GM19023 (cell line): Measurements from ENCODE around the gene GDF7.
"Not testable (repeated sequence)": the region's sequence is repeated elsewhere in the genome, so short reads cannot be mapped to it uniquely, and the experiment has no call there.

Source experiments
- ATAC-seq: cut with Tn5 transposase; IDR thresholded peaks from one replicate; pipeline ENCODE4 v1.9.1; 2021; ENCODE audit warnings: mild to moderate bottlenecking, moderate library complexity; ENCODE audit not compliant: unreplicated experiment

GDF7 gene

GRCh38 chr2:20693317-20693716, 26.4 kb downstream of the GDF7 start:
- ATAC-seq = no peak

GRCh38 chr2:20696366-20696765, 29.4 kb downstream of the GDF7 start:
- ATAC-seq = no peak

GRCh38 chr2:20697322-20697934, 30.5 kb downstream of the GDF7 start:
- no peak for ATAC-seq

- ATAC-seq = no peak
These were observed 32.1 kb downstream of the GDF7 start for GRCh38 chr2:20698916-20699613.

GRCh38 chr2:20702563-20702962, 35.6 kb downstream of the GDF7 start:
- ATAC-seq = no peak

GRCh38 chr2:20704886-20705285, 37.9 kb downstream of the GDF7 start:
- ATAC-seq = no peak

GRCh38 chr2:20706217-20706616, 39.3 kb downstream of the GDF7 start:
- no peak for ATAC-seq

- no peak for ATAC-seq
These were observed 39.8 kb downstream of the GDF7 start for GRCh38 chr2:20706786-20707185.

- ATAC-seq = no peak
These were observed 40.7 kb downstream of the GDF7 start for GRCh38 chr2:20707601-20708000.

- ATAC-seq = not testable (repeated sequence)
These were observed 44.7 kb downstream of the GDF7 start for GRCh38 chr2:20711641-20712040.

GRCh38 chr2:20713585-20713984, 46.6 kb downstream of the GDF7 start:
- ATAC-seq = not testable (repeated sequence)

GRCh38 chr2:20714412-20714811, 47.5 kb downstream of the GDF7 start:
- ATAC-seq = not testable (repeated sequence)

GRCh38 chr2:20716164-20716563, 49.2 kb downstream of the GDF7 start:
- ATAC-seq = not testable (repeated sequence)

- no peak for ATAC-seq
These were observed 50.7 kb downstream of the GDF7 start for GRCh38 chr2:20717641-20718040.

- no peak for ATAC-seq
These were observed 55.8 kb downstream of the GDF7 start for GRCh38 chr2:20722592-20723240.

GRCh38 chr2:20723543-20723942, 56.6 kb downstream of the GDF7 start:
- ATAC-seq = no peak

GRCh38 chr2:20724500-20725053, 57.6 kb downstream of the GDF7 start:
- ATAC-seq = no peak

- ATAC-seq = no peak
These were observed 58.8 kb downstream of the GDF7 start for GRCh38 chr2:20725782-20726181.

- ATAC-seq = no peak
These were observed 60.0 kb downstream of the GDF7 start for GRCh38 chr2:20726913-20727312.

- no peak for ATAC-seq
These were observed 61.3 kb downstream of the GDF7 start for GRCh38 chr2:20728114-20728758.
